ENCODE results near the gene LIN28B.

GRCh38 chr6:105099371-105099770 is 142.5 kb downstream of the LIN28B start:
- TF ChIP-seq ZNF362 (tag by site-specific recombination; IDR thresholded peaks at IDR 0.05), result no peak
- no peak for TF ChIP-seq YY1 (tag by site-specific recombination; IDR thresholded peaks at IDR 0.05)
- TF ChIP-seq HOXA7 (CRISPR knock-in tag; IDR thresholded peaks at IDR 0.05; ENCODE audit: borderline replicate concordance), result no peak
- TF ChIP-seq, protein P1, sequence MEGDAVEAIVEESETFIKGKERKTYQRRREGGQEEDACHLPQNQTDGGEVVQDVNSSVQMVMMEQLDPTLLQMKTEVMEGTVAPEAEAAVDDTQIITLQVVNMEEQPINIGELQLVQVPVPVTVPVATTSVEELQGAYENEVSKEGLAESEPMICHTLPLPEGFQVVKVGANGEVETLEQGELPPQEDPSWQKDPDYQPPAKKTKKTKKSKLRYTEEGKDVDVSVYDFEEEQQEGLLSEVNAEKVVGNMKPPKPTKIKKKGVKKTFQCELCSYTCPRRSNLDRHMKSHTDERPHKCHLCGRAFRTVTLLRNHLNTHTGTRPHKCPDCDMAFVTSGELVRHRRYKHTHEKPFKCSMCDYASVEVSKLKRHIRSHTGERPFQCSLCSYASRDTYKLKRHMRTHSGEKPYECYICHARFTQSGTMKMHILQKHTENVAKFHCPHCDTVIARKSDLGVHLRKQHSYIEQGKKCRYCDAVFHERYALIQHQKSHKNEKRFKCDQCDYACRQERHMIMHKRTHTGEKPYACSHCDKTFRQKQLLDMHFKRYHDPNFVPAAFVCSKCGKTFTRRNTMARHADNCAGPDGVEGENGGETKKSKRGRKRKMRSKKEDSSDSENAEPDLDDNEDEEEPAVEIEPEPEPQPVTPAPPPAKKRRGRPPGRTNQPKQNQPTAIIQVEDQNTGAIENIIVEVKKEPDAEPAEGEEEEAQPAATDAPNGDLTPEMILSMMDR (tag by site-specific recombination; IDR thresholded peaks at IDR 0.05), result no peak
- TF ChIP-seq ZNF571 (tag by site-specific recombination; IDR thresholded peaks at IDR 0.05), result no peak
- no peak for TF ChIP-seq REST (tag by site-specific recombination; IDR thresholded peaks at IDR 0.05)

Data from HEK293 (cell line).